Liver (tissue), 10 donors: ENCODE data around the gene GPR156. TPM values are rescaled to one million over a fixed set of nuclear protein-coding genes. Genes with fewer than 3 reads are reported as not detected.

Source experiments
- DNase-seq: peaks from one replicate; pipeline ENCODE4 v3.0.0-alpha.2; 2017; ENCODE audit warnings: low spot score
- H3K27ac ChIP-seq, 2 donors: one replicate each; pipeline ENCODE4 v1.7.0; 2013; ENCODE audit warnings: inconsistent platforms in 2 of 2, low read length in 2 of 2, control low read depth in 1 of 2, low read depth in 1 of 2, mild to moderate bottlenecking in 1 of 2
- H3K27me3 ChIP-seq, 4 donors: one replicate each; pipeline versions ENCODE4 v1.6.1 to v1.7.0; 2013; ENCODE audit warnings: low read length in 3 of 4, inconsistent platforms in 1 of 4, mild to moderate bottlenecking in 1 of 4, moderate library complexity in 1 of 4; ENCODE audit not compliant: control insufficient read depth in 4 of 4, insufficient read depth in 4 of 4
- H3K36me3 ChIP-seq, 4 donors: one replicate each; pipeline versions ENCODE4 v1.6.1 to v1.7.0; 2013; ENCODE audit warnings: low read length in 3 of 4, mild to moderate bottlenecking in 3 of 4, low read depth in 1 of 4, moderate library complexity in 1 of 4; ENCODE audit not compliant: control insufficient read depth in 4 of 4, insufficient read depth in 3 of 4
- H3K4me1 ChIP-seq, 4 donors: one replicate each; pipeline versions ENCODE4 v1.6.1 to v1.7.0; 2013; ENCODE audit warnings: low read length in 3 of 4, mild to moderate bottlenecking in 3 of 4, moderate library complexity in 1 of 4; ENCODE audit not compliant: control insufficient read depth in 4 of 4, insufficient read depth in 4 of 4
- H3K4me3 ChIP-seq, 3 donors: one replicate each; pipeline versions ENCODE4 v1.6.1 to v1.7.0; 2013; ENCODE audit warnings: low read length in 3 of 3, control low read depth in 1 of 3, low read depth in 1 of 3, mild to moderate bottlenecking in 1 of 3
- H3K9ac ChIP-seq, 2 donors: one replicate each; pipeline ENCODE4 v1.7.0; 2013; ENCODE audit warnings: low read length in 2 of 2, mild to moderate bottlenecking in 2 of 2, moderate library complexity in 2 of 2, control low read depth in 1 of 2, low read depth in 1 of 2
- H3K9me3 ChIP-seq, 4 donors: one replicate each; pipeline versions ENCODE4 v1.6.1 to v1.7.0; 2013; ENCODE audit warnings: low read length in 3 of 4; ENCODE audit not compliant: control insufficient read depth in 4 of 4
- EGR1 ChIP-seq, 2 donors: IDR thresholded peaks; 2 replicates each; pipeline ENCODE4 v1.6.1; 2016 to 2018; ENCODE audit warnings: antibody characterized with exemption in 2 of 2, low read depth in 2 of 2
- HNF4G ChIP-seq: IDR thresholded peaks from 2 replicates; pipeline ENCODE4 v1.6.1; 2016; ENCODE audit warnings: antibody characterized with exemption
- JUND ChIP-seq, 2 donors: IDR thresholded peaks; 2 replicates each; pipeline ENCODE4 v1.6.1; 2016; ENCODE audit warnings: antibody characterized with exemption in 2 of 2
- WGBS: extraction: QIAGEN DNeasy Blood & Tissue Kit; methylation state at CpG from one replicate; pipeline ENCODE4 v1.1.7; 2013; 5-methylcytosine and 5-hydroxymethylcytosine counted together
- polyA plus RNA-seq, 2 donors: library from polyadenylated mRNA; stranded (reverse) in 1 of 2; unstranded in 1 of 2; fragments of 200-250 nt in 1 of 2; fragments of >200 nt in 1 of 2; fragmentation: Nextera tagmentation in 1 of 2; extraction: Ambion mirVana in 1 of 2; gene quantifications; one replicate each; pipeline versions ENCODE4 v1.2.1 to v1.2.3, GENCODE V29; 2013 to 2015
- small RNA-seq: library from RNA; depleted of rRNA; stranded (forward); fragments of <200 nt; gene quantifications from one replicate; pipeline ENCODE3, GENCODE V24; 2014
- total RNA-seq, 2 donors: library from RNA; depleted of rRNA; stranded (reverse); fragments of >200 nt; gene quantifications; one replicate each; pipeline ENCODE4 v1.2.3, GENCODE V29; 2014
- donor health status: healthy.
- donor health status: healthy.
- donor health status: healthy.
- donor health status: healthy.
- donor health status: healthy.

GPR156 gene
- total and polyA plus RNA-seq, 4 donors, result 0.02 to 0.17 (median 0.09) TPM; not detected in 1

DNA sequence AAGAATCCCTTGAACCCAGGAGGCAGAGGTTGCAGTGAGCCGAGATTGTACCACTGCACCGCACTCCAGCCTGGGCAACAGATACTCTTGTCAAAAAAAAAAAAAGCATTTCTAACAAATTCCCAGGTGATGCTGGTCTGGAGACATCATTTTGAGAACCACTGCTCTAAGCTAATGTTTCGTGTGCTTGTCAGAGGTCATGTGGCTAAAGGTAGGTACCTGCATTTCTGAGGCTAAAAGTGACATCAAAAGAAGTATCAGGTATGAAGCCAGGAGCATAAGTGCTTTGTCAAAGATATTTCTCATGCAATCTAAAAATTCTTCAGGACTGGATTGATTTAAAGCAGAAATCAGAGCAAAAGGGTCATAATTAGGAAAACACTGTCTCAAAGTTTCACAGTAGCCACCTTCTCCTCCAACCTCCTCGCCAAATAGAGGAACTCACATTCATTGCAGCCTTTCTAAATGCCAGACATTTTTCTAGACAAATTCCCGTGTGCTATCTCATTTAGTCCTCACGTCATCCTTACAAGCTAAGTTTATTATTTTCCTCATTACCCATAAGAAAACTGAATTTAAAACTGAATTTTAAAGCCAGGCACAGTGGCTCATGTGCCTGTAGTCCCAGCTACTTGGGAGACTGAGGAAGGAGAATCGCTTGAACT lies 165.0 kb downstream of the GPR156 start:
- H3K4me3 ChIP-seq, result no peak overlapping the region
- TF ChIP-seq JUND (IDR thresholded peaks at IDR 0.05) (no peak), HNF4G (no peak), EGR1 (IDR thresholded peaks at IDR 0.05; ENCODE audit: low read depth in 2 of 2) (no peak)
- no peaks in the 10 kb centered on the region for H3K27me3 ChIP-seq
- WGBS, result 94% methylated on average over 7 of the region's 7 CpGs
- no peak overlapping the region for H3K27ac ChIP-seq
- DNase-seq, result no peak
- no peaks in the 10 kb centered on the region for H3K4me1 ChIP-seq
- no peaks in the 10 kb centered on the region for H3K9me3 ChIP-seq
- H3K36me3 ChIP-seq, result no peaks in the 10 kb centered on the region
- no peak overlapping the region for H3K9ac ChIP-seq

Small RNAs within 50 kb of the gene (small RNA-seq; reads per million reads assigned to genes)
- gene RF00019 (not detected), gene RN7SL397P (not detected)

Other genes with a start within 250 kb of the GPR156 start
- 10 to 100 TPM; 20.7 to 20.8 TPM for gene GSK3B, start 190.8 kb downstream of the GPR156 start, total RNA-seq
- 10 to 100 TPM; 10.5 to 16.3 TPM for gene GSK3B, start 190.8 kb downstream of the GPR156 start, polyA plus RNA-seq
- gene LRRC58, start 64.1 kb upstream of the GPR156 start, total RNA-seq, result 10 to 100 TPM; 14.1 to 18.0 TPM
- gene LRRC58, start 64.1 kb upstream of the GPR156 start, polyA plus RNA-seq, result 1 to 10 TPM; 4.6 to 6.6 TPM
- 10 to 100 TPM; 20.8 to 67.5 TPM for gene FSTL1, start 165.8 kb upstream of the GPR156 start, total RNA-seq
- gene FSTL1, start 165.8 kb upstream of the GPR156 start, polyA plus RNA-seq, result 10 to 100 TPM in 1 of 2 donors, 1 to 10 TPM in 1; 9.6 to 28.4 TPM